H9 (cell line): ENCODE results near the gene NRP1. TPM values are rescaled to one million over a fixed set of nuclear protein-coding genes. Genes with fewer than 3 reads are reported as not detected.

Source experiments
- DNase-seq: peaks from one replicate; pipeline ENCODE4 v3.0.0-alpha.2; 2017
- H2AFZ ChIP-seq: one replicate; pipeline ENCODE4 v1.6.1; 2013; ENCODE audit warnings: mild to moderate bottlenecking, low read length, control low read depth, moderate library complexity
- H2AK5ac ChIP-seq: 2 replicates; pipeline ENCODE4 v1.6.1; 2013; ENCODE audit warnings: low read length, control low read depth, mixed read lengths; ENCODE audit not compliant: insufficient read length
- H2BK120ac ChIP-seq: one replicate; pipeline ENCODE4 v1.6.1; 2013; ENCODE audit warnings: low read depth, mild to moderate bottlenecking, low read length, control low read depth, inconsistent platforms; ENCODE audit not compliant: poor library complexity, severe bottlenecking
- H2BK12ac ChIP-seq: 2 replicates; pipeline ENCODE4 v1.6.1; 2013; ENCODE audit warnings: low read length, control low read depth, mixed read lengths, low read depth; ENCODE audit not compliant: insufficient read length
- H2BK15ac ChIP-seq: 2 replicates; pipeline ENCODE4 v1.6.1; 2013; ENCODE audit warnings: low read depth, low read length, control low read depth
- H2BK20ac ChIP-seq: one replicate; pipeline ENCODE4 v1.6.1; 2013; ENCODE audit warnings: low read depth, mild to moderate bottlenecking, low read length, control low read depth, inconsistent platforms; ENCODE audit not compliant: poor library complexity, severe bottlenecking
- H2BK5ac ChIP-seq: 2 replicates; pipeline ENCODE4 v1.6.1; 2013; ENCODE audit warnings: low read length, control low read depth, mixed read lengths; ENCODE audit not compliant: insufficient read length
- H3K14ac ChIP-seq: 2 replicates; pipeline ENCODE4 v1.6.1; 2013; ENCODE audit warnings: low read length, control low read depth; ENCODE audit not compliant: insufficient read depth
- H3K18ac ChIP-seq: 2 replicates; pipeline ENCODE4 v1.6.1; 2013; ENCODE audit warnings: low read depth, mild to moderate bottlenecking, mixed read lengths, low read length, control low read depth; ENCODE audit not compliant: insufficient read length
- H3K23ac ChIP-seq: 2 replicates; pipeline ENCODE4 v1.6.1; 2013; ENCODE audit warnings: low read length, control low read depth, mixed read lengths, low read depth; ENCODE audit not compliant: insufficient read length
- H3K23me2 ChIP-seq: 2 replicates; pipeline ENCODE4 v1.6.1; 2013; ENCODE audit warnings: low read depth, mild to moderate bottlenecking, mixed read lengths, low read length, control low read depth; ENCODE audit not compliant: insufficient read length, poor library complexity, severe bottlenecking
- H3K27ac ChIP-seq: 2 replicates; pipeline ENCODE4 v1.5.1; 2013; ENCODE audit warnings: low read length, control low read depth, mixed read lengths, low read depth; ENCODE audit not compliant: insufficient read length
- H3K27me3 ChIP-seq: 2 replicates; pipeline ENCODE4 v1.6.1; 2013; ENCODE audit warnings: low read length, control low read depth, inconsistent platforms; ENCODE audit not compliant: insufficient read depth
- H3K4ac ChIP-seq: 2 replicates; pipeline ENCODE4 v1.6.1; 2013; ENCODE audit warnings: low read depth, mild to moderate bottlenecking, control low read depth, inconsistent platforms, low read length, moderate library complexity
- H3K4me1 ChIP-seq: 2 replicates; pipeline ENCODE4 v1.6.1; 2013; ENCODE audit warnings: low read length, control low read depth, inconsistent platforms; ENCODE audit not compliant: insufficient read depth
- H3K4me2 ChIP-seq: 2 replicates; pipeline ENCODE4 v1.6.1; 2013; ENCODE audit warnings: low read length, control low read depth, mixed read lengths; ENCODE audit not compliant: insufficient read length, insufficient read depth
- H3K56ac ChIP-seq: 2 replicates; pipeline ENCODE4 v1.6.1; 2013; ENCODE audit warnings: low read depth, mild to moderate bottlenecking, mixed read lengths, low read length, control low read depth; ENCODE audit not compliant: insufficient read length
- H3K79me1 ChIP-seq: 2 replicates; pipeline ENCODE4 v1.6.1; 2013; ENCODE audit warnings: low read depth, mild to moderate bottlenecking, moderate library complexity, low read length, control low read depth, inconsistent platforms; ENCODE audit not compliant: insufficient read depth, poor library complexity, severe bottlenecking
- H3K79me2 ChIP-seq: 2 replicates; pipeline ENCODE4 v1.6.1; 2013; ENCODE audit warnings: low read length, control low read depth, inconsistent platforms; ENCODE audit not compliant: insufficient read depth
- H3K9ac ChIP-seq: 2 replicates; pipeline ENCODE4 v1.6.1; 2013; ENCODE audit warnings: low read length, control low read depth, mixed read lengths; ENCODE audit not compliant: insufficient read length; ENCODE audit errors: extremely low read depth
- H3K9me3 ChIP-seq: one replicate; pipeline ENCODE4 v1.6.1; 2013; ENCODE audit warnings: low read depth, low read length, inconsistent platforms; ENCODE audit not compliant: control insufficient read depth
- H3T11ph ChIP-seq: one replicate; pipeline ENCODE4 v1.6.1; 2013; ENCODE audit warnings: mild to moderate bottlenecking, low read length, control low read depth, inconsistent platforms
- H4K20me1 ChIP-seq: one replicate; pipeline ENCODE4 v1.6.1; 2013; ENCODE audit not compliant: control insufficient read depth, insufficient read length, insufficient read depth
- H4K5ac ChIP-seq: 2 replicates; pipeline ENCODE4 v1.6.1; 2013; ENCODE audit warnings: low read depth, mild to moderate bottlenecking, mixed read lengths, low read length, control low read depth; ENCODE audit not compliant: insufficient read length
- H4K8ac ChIP-seq: replicated peaks from 2 replicates; pipeline ENCODE4 v1.6.1; 2013; ENCODE audit warnings: low read length, control low read depth, mixed read lengths, low read depth; ENCODE audit not compliant: insufficient read length
- H4K91ac ChIP-seq: 2 replicates; pipeline ENCODE4 v1.6.1; 2013; ENCODE audit warnings: low read depth, mild to moderate bottlenecking, moderate library complexity, mixed read lengths, low read length, control low read depth; ENCODE audit not compliant: insufficient read length
- H3K27ac Mint-ChIP-seq, 3 experiments: 2 replicates in 2 of 3; 3 replicates in 1 of 3; pipeline ENCODE4 v1.8.0; 2020 to 2021; ENCODE audit warnings: mixed read lengths in 3 of 3, mild to moderate bottlenecking in 1 of 3, moderate library complexity in 1 of 3
- H3K27me3 Mint-ChIP-seq: 2 replicates; pipeline ENCODE4 v1.8.0; 2021; ENCODE audit warnings: low read depth, mild to moderate bottlenecking, moderate library complexity, mixed read lengths
- H3K36me3 Mint-ChIP-seq, 3 experiments: 2 replicates in 2 of 3; 3 replicates in 1 of 3; pipeline ENCODE4 v1.8.0; 2020 to 2021; ENCODE audit warnings: low read depth in 3 of 3, mixed read lengths in 3 of 3; ENCODE audit not compliant: insufficient read depth in 1 of 3
- H3K4me1 Mint-ChIP-seq, 2 experiments: 2 replicates each; pipeline ENCODE4 v1.8.0; 2020; ENCODE audit warnings: mixed read lengths in 2 of 2
- H3K4me3 Mint-ChIP-seq, 2 experiments: 2 replicates in 1 of 2; 3 replicates in 1 of 2; pipeline ENCODE4 v1.8.0; 2020 to 2021; ENCODE audit warnings: mild to moderate bottlenecking in 2 of 2, mixed read lengths in 2 of 2, moderate library complexity in 1 of 2
- H3K9me3 Mint-ChIP-seq, 2 experiments: 2 replicates in 1 of 2; 3 replicates in 1 of 2; pipeline ENCODE4 v1.8.0; 2020; ENCODE audit warnings: mild to moderate bottlenecking in 2 of 2, mixed read lengths in 2 of 2, moderate library complexity in 1 of 2
- WGBS: extraction: QIAGEN DNeasy Blood & Tissue Kit; methylation state at CpG from one replicate; pipeline ENCODE4 v1.1.7; 2013; ENCODE audit warnings: missing lambda C conversion rate, low lambda C conversion rate, mixed read lengths; ENCODE audit not compliant: insufficient read length; ENCODE audit errors: extremely low coverage; 5-methylcytosine and 5-hydroxymethylcytosine counted together
- total RNA-seq: library from RNA; stranded (reverse); gene quantifications from 2 replicates; pipeline ENCODE4 v1.2.1, GENCODE V29; 2021
- TF ChIP-seq, protein P1 (sequence below): fragments of 200-600 bp; sonication (generic); conservative IDR thresholded peaks from 3 replicates; pipeline ENCODE4 v1.8.0; 2021; ENCODE audit warnings: antibody characterized with exemption, mild to moderate bottlenecking

NRP1 gene
- total RNA-seq, 1 experiment from 2014 or later, result 4.6 TPM

DNA sequence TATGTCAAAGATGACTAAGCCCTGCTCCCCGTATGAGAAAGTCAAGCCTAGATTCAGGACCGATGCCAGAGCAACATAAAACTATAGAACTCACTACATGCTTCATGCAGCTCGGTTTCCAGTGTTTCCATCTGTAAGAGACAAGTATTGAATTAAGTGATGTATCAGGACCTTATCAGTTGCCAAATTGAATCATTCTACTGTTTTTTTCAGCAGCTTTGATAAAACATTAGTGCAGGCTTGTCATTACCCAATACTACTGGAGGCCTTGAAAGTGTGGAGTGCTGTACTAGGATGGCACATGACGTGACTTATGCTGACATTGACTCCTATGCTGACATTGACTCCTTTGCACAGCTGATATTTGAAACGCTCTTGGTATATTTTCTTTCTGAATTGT is 10.8 kb upstream of the NRP1 start:
- no peak overlapping the region for H3K14ac ChIP-seq
- H3K23me2 ChIP-seq, result no peaks in the 10 kb centered on the region
- H3K4me1 ChIP-seq, result peaks cover 4% of the 10 kb centered on the region; the same call in 1 of the 2 replicates
- H3K79me1 ChIP-seq, result no peaks in the 10 kb centered on the region
- no peak overlapping the region for H2BK12ac ChIP-seq
- H3K9me3 ChIP-seq, result no peaks in the 10 kb centered on the region
- TF ChIP-seq, protein P1, sequence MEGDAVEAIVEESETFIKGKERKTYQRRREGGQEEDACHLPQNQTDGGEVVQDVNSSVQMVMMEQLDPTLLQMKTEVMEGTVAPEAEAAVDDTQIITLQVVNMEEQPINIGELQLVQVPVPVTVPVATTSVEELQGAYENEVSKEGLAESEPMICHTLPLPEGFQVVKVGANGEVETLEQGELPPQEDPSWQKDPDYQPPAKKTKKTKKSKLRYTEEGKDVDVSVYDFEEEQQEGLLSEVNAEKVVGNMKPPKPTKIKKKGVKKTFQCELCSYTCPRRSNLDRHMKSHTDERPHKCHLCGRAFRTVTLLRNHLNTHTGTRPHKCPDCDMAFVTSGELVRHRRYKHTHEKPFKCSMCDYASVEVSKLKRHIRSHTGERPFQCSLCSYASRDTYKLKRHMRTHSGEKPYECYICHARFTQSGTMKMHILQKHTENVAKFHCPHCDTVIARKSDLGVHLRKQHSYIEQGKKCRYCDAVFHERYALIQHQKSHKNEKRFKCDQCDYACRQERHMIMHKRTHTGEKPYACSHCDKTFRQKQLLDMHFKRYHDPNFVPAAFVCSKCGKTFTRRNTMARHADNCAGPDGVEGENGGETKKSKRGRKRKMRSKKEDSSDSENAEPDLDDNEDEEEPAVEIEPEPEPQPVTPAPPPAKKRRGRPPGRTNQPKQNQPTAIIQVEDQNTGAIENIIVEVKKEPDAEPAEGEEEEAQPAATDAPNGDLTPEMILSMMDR, result no peak
- no peak overlapping the region for H2AK5ac ChIP-seq
- Mint-ChIP-seq H3K4me1 (peaks cover 9% of the 10 kb centered on the region in 2 experiments), H3K27ac (no peak overlapping the region), H3K36me3 (no peaks in the 10 kb centered on the region), H3K9me3 (peaks cover 0 to 4% of the 10 kb centered on the region in 2 experiments; a peak in 2 of 5 replicates), H3K27me3 (peaks cover 2% of the 10 kb centered on the region; the same call in 1 of the 2 replicates), H3K4me3 (no peak overlapping the region)
- no peak for DNase-seq
- H3K18ac ChIP-seq, result no peak overlapping the region
- WGBS, result no CpG with 5 or more reads among the region's 5 CpGs
- no peaks in the 10 kb centered on the region for H4K20me1 ChIP-seq
- H3T11ph ChIP-seq, result no peak overlapping the region
- H3K27me3 ChIP-seq, result no peaks in the 10 kb centered on the region
- H2BK5ac ChIP-seq, result no peak overlapping the region
- no peak overlapping the region for H2BK20ac ChIP-seq
- no peak overlapping the region for H3K4me2 ChIP-seq
- H3K79me2 ChIP-seq, result no peaks in the 10 kb centered on the region
- H4K91ac ChIP-seq, result no peak overlapping the region
- no peak overlapping the region for H3K9ac ChIP-seq
- H2BK120ac ChIP-seq, result no peak overlapping the region
- no peak overlapping the region for H2AFZ ChIP-seq
- no peak overlapping the region for H3K4ac ChIP-seq
- H4K8ac ChIP-seq, result no peak overlapping the region
- no peak overlapping the region for H3K56ac ChIP-seq
- H4K5ac ChIP-seq, result no peak overlapping the region
- no peak overlapping the region for H3K27ac ChIP-seq
- no peak overlapping the region for H2BK15ac ChIP-seq
- H3K23ac ChIP-seq, result no peak overlapping the region
